HG03064 (cell line): ENCODE results near the gene TTLL11.
"Not testable (repeated sequence)": the region's sequence is repeated elsewhere in the genome, so short reads cannot be mapped to it uniquely, and the experiment has no call there.

Experiments
- ATAC-seq: cut with Tn5 transposase; IDR thresholded peaks from one replicate; pipeline ENCODE4 v1.9.1; 2021; ENCODE audit warnings: low read depth; ENCODE audit not compliant: unreplicated experiment

TTLL11 gene

GRCh38 chr9:122015170-122015821, 77.8 kb downstream of the TTLL11 start:
- ATAC-seq, result no peak

GRCh38 chr9:122011818-122012498, 81.2 kb downstream of the TTLL11 start:
- no peak for ATAC-seq

GRCh38 chr9:122008559-122008958, 84.5 kb downstream of the TTLL11 start:
- ATAC-seq, result no peak

- no peak for ATAC-seq
These were observed 85.3 kb downstream of the TTLL11 start for GRCh38 chr9:122007837-122008236.

DNA sequence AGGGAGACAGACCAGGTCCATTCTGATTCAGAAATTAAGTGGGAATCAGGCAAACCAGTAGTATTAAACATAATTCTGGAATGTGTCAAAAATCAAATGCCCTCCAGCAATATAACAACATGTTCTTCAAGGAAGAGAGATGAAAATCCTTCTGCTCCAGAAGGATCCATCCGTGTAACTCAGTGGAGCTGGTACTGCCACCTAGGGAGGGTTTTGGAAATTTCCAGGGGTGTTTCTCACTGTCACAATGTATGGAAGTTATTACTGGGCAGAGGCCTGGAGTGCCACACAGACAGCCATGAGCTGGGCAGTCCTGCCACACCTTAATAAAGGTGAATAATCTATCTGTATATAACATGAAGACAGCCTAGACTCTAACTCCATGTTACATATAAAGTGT, 87.5 kb downstream of the TTLL11 start:
- ATAC-seq, result no peak

GRCh38 chr9:122004589-122004988, 88.5 kb downstream of the TTLL11 start:
- ATAC-seq, result no peak

- ATAC-seq, result no peak
These were observed 91.5 kb downstream of the TTLL11 start for GRCh38 chr9:122001491-122002201.

- ATAC-seq, result not testable (repeated sequence)
These were observed 92.6 kb downstream of the TTLL11 start for GRCh38 chr9:122000526-122000925.

DNA sequence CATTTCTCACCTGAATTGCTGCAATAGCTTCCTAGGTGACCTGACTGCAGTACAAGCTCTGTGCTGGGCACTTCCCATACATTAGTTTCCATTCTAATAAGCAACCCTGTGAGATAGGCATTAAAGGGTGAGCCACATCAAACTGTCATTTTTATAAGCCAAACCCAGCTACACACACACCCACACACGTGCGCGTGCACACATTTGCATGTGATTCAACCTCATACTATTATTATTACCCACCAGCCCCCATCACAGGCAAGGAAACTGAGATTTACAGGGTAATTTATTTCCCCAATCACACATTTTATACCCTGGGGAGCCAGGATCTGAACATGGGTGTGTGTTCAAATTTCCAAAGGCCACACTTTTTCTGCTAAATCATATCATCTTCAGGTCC, 93.6 kb downstream of the TTLL11 start:
- no peak for ATAC-seq

GRCh38 chr9:121998513-121999049, 94.5 kb downstream of the TTLL11 start:
- ATAC-seq, result no peak

DNA sequence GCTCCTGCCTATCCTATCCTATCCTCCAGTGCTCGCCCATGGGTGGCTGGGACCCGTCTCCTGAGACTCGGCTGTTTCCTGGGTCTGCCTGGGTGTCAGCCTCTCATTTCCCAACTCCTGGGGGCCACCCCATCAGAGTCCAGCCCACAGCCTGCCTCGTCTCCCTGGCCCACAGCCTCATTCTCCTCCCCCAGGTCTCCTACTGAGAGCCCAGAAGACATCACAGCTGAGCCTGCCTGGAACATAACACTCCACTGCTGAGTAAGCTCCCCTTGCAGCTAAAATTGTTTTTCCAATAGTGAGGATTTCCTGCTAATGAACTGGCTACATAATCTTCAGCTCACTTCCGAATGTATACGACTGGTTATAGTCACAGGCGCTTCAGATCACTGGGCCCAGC, 95.3 kb downstream of the TTLL11 start:
- no peak for ATAC-seq

DNA sequence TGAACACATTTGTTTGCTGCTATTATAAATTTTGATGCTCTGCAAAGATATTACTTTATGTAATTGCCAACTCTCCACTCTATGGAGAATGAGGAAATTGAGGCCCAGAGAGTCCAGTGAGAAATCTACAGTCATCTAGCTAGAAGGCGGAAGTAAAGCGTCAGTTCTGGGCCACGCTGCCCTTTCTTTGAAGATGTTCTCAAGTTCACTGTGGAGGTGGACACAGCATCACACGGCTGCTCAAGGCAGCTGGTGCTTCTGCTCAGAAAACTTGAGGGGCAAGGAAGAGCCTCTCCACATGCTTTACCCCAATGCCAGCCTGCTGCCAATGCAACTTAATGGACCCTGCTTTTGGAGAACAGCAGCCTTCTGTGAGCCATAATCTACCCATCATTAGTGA, 96.3 kb downstream of the TTLL11 start:
- ATAC-seq, result no peak

DNA sequence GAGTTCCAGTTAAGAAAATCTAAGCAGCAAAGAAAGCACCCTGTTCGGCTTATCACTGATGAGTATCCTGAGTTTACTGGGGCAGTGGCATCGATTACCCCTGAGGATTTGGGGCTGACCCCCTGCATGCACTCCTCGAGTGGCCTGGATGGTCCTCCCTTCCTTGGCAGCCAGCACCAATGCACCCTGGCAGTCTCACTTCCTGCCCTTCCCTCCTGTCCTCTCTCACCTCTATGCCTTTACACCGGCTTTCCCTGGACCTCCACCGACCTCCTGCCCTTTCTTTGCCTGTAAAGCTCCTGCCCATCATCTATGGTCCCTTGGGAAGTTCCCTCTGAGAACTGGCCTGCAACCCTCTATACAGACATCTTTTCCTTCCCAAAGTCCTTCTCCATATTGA, 97.1 kb downstream of the TTLL11 start:
- ATAC-seq, result no peak

GRCh38 chr9:121992571-121993212, 100.4 kb downstream of the TTLL11 start:
- no peak for ATAC-seq

GRCh38 chr9:121991307-121991661, 101.8 kb downstream of the TTLL11 start:
- ATAC-seq, result no peak

GRCh38 chr9:121990600-121991306, 102.4 kb downstream of the TTLL11 start:
- no peak for ATAC-seq

DNA sequence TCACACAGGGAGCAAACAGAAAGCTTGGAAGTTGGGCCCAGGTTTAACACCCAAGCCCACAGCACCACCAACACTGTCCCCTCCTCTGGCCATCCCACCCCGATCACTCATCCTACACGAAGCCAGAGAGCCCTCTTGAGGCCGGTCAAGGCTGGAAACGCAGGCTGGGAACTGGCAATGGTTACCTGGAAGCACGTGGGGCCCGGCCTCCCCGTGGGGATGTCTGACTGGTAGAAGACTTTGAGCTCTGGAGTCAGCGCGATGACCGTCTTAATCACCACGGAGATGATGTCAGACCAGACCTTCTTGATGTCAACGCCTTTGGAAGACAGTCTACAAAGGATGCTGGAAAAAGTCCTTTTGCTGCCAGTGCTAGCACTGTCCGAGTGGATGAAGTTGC, 104.1 kb downstream of the TTLL11 start:
- no peak for ATAC-seq

DNA sequence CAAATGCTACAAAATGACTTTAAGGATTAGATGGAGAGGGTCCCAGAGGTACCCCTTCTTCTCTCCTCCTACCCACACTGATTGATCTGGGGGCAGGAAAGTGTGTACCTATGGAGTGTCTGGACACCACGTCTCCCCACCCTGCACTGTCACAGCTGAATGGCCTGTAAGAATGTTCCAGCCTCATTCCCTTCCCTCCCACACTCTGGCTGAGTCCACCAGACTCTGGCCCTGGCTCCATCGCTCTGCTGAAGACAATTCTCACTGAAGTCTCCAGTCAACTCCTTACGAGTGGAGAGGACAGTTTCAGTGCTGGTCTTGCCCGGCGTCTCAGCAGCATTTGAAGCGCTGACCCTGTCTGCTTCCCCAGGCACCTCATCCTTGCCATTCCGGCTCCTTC, 105.8 kb downstream of the TTLL11 start:
- ATAC-seq, result no peak

- ATAC-seq, result no peak
These were observed 107.2 kb downstream of the TTLL11 start for GRCh38 chr9:121985792-121986494.
